Heart right ventricle (tissue), 16 donors: Measurements from ENCODE around the gene VANGL2. TPM values are rescaled to one million over a fixed set of nuclear protein-coding genes. Genes with fewer than 3 reads are reported as not detected.
A peak's percentile ranks its signal among the peaks of the same experiment; 100 is the strongest.

Experiments used
- ATAC-seq, 8 donors: fragments of 200-7000 bp; cut with Tn5 transposase; one replicate each; pipeline ENCODE4 v1.9.1; 2020; ENCODE audit warnings: mild to moderate bottlenecking in 8 of 8, moderate library complexity in 8 of 8, moderate number of reproducible peaks in 1 of 8
- DNase-seq, 2 donors: peaks; one replicate each; pipeline ENCODE4 v3.0.0-alpha.2; 2020
- H3K27ac ChIP-seq, 10 donors: fragments of 200-600 bp; sonication (generic) in 2 of 10; one replicate each; pipeline versions ENCODE4 v1.5.0 to v1.8.0; 2020 to 2022; ENCODE audit warnings: mild to moderate bottlenecking in 3 of 10
- H3K27me3 ChIP-seq, 7 donors: fragments of 200-600 bp; one replicate each; pipeline ENCODE4 v1.8.0; 2021 to 2022; ENCODE audit warnings: mild to moderate bottlenecking in 2 of 7
- H3K36me3 ChIP-seq, 9 donors: fragments of 200-600 bp; sonication (generic) in 1 of 9; one replicate each; pipeline versions ENCODE4 v1.5.0 to v1.8.0; 2020 to 2022; ENCODE audit warnings: mild to moderate bottlenecking in 2 of 9
- H3K4me1 ChIP-seq, 9 donors: fragments of 200-600 bp; sonication (generic) in 1 of 9; one replicate each; pipeline versions ENCODE4 v1.5.0 to v1.8.0; 2020 to 2022; ENCODE audit warnings: mild to moderate bottlenecking in 4 of 9
- H3K4me3 ChIP-seq, 10 donors: fragments of 200-600 bp; sonication (generic) in 2 of 10; one replicate each; pipeline versions ENCODE4 v1.5.0 to v1.8.0; 2020 to 2022; ENCODE audit warnings: mild to moderate bottlenecking in 7 of 10, moderate library complexity in 2 of 10
- H3K9me3 ChIP-seq, 11 donors: fragments of 200-600 bp in 10 of 11; sonication (generic) in 2 of 11; one replicate each; pipeline versions ENCODE4 v1.5.0 to v1.8.0; 2013 to 2022; ENCODE audit warnings: mild to moderate bottlenecking in 2 of 11, control low read depth in 1 of 11, moderate library complexity in 1 of 11
- WGBS, 2 donors: extraction: QIAGEN DNeasy Blood & Tissue Kit; methylation state at CpG; one replicate each; pipeline ENCODE4 v1.1.7; 2013; ENCODE audit warnings: inconsistent platforms in 1 of 2; 5-methylcytosine and 5-hydroxymethylcytosine counted together
- intact Hi-C, 10 donors: fragments of 100-400 bp; cut with DNase I; formaldehyde crosslinking; loops; one replicate each; pipeline versions ENCODE4 v1.11.1 to v1.14.2; 2022
- polyA plus RNA-seq, 2 donors: library from polyadenylated mRNA; stranded (reverse); fragments of 200-250 nt; gene quantifications; one replicate each; pipeline ENCODE4 v1.2.3, GENCODE V29; 2013
- total RNA-seq, 10 donors: library from RNA; stranded (reverse); fragmentation: NEBNext Ultra II Directional in 3 of 10; extraction: Animal tissue kit (Norgen Biotek cat#: 25700) in 3 of 10; gene quantifications; one replicate each; pipeline versions ENCODE4 v1.2.1 to v1.2.4, GENCODE V29; 2021 to 2023
- TF ChIP-seq, protein P1 (sequence below), 9 donors: fragments of 200-600 bp; sonication (generic) in 2 of 9; IDR thresholded peaks; one replicate each; pipeline versions ENCODE4 v1.5.0 to v1.8.0; 2021 to 2022; ENCODE audit warnings: antibody characterized with exemption in 9 of 9, mild to moderate bottlenecking in 5 of 9, moderate library complexity in 1 of 9
- donor health status: Arrhythmogenic right ventricular cardiomyopathy.
- donor health status: ischemic (EF 13 %, LVEDD 7.1; RV severe dilation, severe dysfunction).
- donor health status: healthy with polysubstance abuse.
- donor health status: DM: no; HTN: yes; CAD: no.
- donor health status: DM: no; HTN: no; CAD: no.
- donor health status: ischemic (EF 25% LVEDD 6.9; RV normal size, moderate dysfunction).
- donor health status: ischemic (EF 25% LVEDD 5.7; RV mildly dilated, moderate dysfunction).
- donor health status: healthy.
- donor health status: DM: yes; HTN: yes; CAD: no.
- donor health status: Ischemic cardiomyopathy.
- donor health status: ischemic (EF 35%, LVEDD 5.7; RV mildly dilated, moderate dysfunction).
- donor health status: nonischemic (EF 11% LVEDD 7.7; RV severe dilation, severe dysfunction).
- donor health status: DM: yes; HTN: yes; CAD: no.
- donor health status: PGD.
- donor health status: ischemic (EF 29% LVEDD 5.4; RV normal size, mild dysfunction).
- donor health status: nonischemic (EF 23%, LVEDD 6.1; RV moderate dilation, normal function).

VANGL2 gene
- total and polyA plus RNA-seq, 12 donors: 0.68 to 4.1 (median 1.9) TPM

DNA sequence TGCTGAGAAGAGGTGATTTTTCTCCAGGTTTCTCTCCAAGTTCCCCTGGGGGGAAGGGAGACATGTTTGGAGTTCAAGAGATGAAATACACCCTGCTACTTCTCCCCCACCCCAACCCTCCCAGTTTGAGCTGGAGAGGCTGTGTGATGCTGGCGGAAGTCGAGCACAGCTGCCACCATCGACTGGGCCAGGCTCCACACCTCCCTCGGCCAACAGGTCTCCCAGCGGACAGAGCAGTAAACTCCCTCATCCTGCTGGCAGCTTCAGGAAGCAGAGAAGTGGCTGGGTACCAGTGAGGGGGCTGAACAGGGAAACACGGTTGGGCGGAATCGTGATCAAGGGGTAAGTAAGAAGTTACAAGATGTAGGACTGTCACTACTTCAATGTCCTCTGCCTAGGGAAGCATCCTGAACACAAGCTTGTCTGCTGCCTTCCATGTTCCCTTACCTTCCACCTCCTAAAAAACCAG is 40.1 kb upstream of the VANGL2 start:
- Histone ChIP-seq H3K4me3 (no peak overlapping the region), H3K36me3 (peaks cover 0 to 60% (median 37%) of the 10 kb centered on the region in 9 donors), H3K27ac (no peak overlapping the region), H3K4me1 (no peaks in the 10 kb centered on the region), H3K27me3 (no peaks in the 10 kb centered on the region), H3K9me3 (no peaks in the 10 kb centered on the region)
- ATAC-seq (peak in 1 of 8 donors; percentile 13), DNase-seq (no peak)
- 77 to 86% methylated on average over 8 of the region's 8 CpGs for WGBS, 2 donors
- TF ChIP-seq, protein P1, sequence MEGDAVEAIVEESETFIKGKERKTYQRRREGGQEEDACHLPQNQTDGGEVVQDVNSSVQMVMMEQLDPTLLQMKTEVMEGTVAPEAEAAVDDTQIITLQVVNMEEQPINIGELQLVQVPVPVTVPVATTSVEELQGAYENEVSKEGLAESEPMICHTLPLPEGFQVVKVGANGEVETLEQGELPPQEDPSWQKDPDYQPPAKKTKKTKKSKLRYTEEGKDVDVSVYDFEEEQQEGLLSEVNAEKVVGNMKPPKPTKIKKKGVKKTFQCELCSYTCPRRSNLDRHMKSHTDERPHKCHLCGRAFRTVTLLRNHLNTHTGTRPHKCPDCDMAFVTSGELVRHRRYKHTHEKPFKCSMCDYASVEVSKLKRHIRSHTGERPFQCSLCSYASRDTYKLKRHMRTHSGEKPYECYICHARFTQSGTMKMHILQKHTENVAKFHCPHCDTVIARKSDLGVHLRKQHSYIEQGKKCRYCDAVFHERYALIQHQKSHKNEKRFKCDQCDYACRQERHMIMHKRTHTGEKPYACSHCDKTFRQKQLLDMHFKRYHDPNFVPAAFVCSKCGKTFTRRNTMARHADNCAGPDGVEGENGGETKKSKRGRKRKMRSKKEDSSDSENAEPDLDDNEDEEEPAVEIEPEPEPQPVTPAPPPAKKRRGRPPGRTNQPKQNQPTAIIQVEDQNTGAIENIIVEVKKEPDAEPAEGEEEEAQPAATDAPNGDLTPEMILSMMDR (IDR thresholded peaks at IDR 0.05): no peak
- intact Hi-C loops: no loop called here

DNA sequence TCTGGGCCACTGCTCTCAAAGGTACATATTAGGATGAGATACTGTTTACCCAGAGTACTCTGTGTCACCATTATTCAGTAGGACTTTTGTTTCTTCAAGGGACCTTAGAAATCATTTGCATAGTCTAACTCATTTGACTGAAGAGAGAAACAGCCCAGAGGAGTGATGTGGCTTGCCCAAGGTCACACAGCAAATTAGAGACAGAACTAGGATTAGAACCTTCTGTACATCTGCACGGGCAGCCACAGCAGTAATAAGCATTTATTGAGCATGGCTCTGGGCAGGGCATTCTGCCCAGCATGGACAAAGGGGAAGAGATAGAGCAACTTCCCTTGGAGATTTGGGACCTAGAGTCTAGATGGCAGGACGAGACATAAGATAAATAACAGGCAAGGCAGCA is 39.2 kb upstream of the VANGL2 start:
- Histone ChIP-seq H3K4me3 (no peak overlapping the region), H3K9me3 (no peaks in the 10 kb centered on the region), H3K27me3 (no peaks in the 10 kb centered on the region), H3K36me3 (peaks cover 0 to 51% (median 27%) of the 10 kb centered on the region in 9 donors), H3K4me1 (no peaks in the 10 kb centered on the region), H3K27ac (no peak overlapping the region)
- DNase-seq (no peak), ATAC-seq (no peak)
- 72 to 87% methylated on average over 2 of the region's 2 CpGs for WGBS, 2 donors
- TF ChIP-seq, protein P1 (IDR thresholded peaks at IDR 0.05): no peak
- intact Hi-C loops: no loop called here

DNA sequence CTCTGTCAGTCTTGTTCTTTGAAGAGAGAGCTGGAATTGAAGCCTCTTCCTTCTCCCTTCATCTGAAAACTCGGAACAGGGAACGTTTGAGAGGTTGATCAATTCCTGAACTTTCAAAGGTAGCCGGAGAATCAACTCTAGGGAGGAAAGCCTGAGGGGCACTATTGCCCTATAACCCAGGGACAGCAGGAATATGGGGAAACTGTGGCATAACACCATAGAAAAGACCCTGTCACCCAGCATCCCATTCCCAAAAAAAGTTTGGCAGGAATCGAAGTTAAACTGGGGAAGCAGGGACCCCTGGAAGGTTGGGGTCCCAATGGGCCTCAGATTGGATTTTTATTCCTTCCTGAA is 38.6 kb upstream of the VANGL2 start:
- ATAC-seq: no peak
- 77 to 81% methylated on average over 4 of the region's 4 CpGs for WGBS, 2 donors

DNA sequence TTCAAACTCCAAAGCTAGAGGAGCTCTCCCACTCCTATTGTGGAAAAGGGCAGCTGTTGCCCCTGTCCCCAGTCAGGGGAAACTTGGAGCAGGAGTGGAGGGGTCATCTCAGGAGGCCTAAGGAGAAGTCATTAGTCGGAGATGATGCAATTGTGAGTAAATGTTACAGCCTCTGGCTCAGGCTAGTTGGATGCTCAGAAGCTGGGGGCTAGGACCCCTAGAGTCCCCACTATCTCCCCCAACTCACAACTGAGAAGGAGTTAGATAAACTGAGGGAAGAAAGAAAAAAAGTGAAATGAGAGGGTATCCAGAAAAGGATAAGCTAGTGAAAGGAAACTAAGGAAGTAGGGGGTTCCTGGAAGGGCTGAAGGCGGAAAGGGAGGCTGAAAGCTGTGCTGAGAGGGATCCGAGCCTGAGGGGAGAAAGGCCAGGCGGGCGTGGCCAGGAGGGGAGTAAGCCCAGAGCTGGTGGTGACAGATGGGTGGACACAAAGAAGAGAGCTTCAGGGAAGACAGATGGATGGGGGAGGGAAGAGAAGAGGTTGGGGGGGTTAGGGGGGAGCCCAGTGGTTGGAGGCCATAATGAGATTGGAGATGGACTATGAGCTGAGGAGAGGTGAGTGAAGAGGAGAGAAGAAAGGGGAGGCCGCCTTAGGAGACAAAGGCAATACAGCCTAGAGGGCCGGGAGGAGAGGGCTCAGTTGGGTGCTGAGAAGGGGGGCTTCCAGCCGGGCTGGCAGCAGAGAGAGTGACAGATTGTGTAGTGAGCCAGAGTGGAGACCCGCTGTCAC is 38.0 kb upstream of the VANGL2 start:
- DNase-seq: no peak
- no peak overlapping the region for H3K4me3 ChIP-seq
- intact Hi-C loops: no loop called here
- 63 to 74% methylated on average over 9 of the region's 9 CpGs for WGBS, 2 donors
- TF ChIP-seq, protein P1 (IDR thresholded peaks at IDR 0.05): no peak
- no peaks in the 10 kb centered on the region for H3K27me3 ChIP-seq
- ATAC-seq: no peak
- peaks cover 0 to 39% (median 16%) of the 10 kb centered on the region in 9 donors for H3K36me3 ChIP-seq
- H3K9me3 ChIP-seq: no peaks in the 10 kb centered on the region
- no peaks in the 10 kb centered on the region for H3K4me1 ChIP-seq
- no peak overlapping the region for H3K27ac ChIP-seq

More for the DNA sequence above, 38.6 kb upstream of the VANGL2 start:
- no peaks in the 10 kb centered on the region for H3K9me3 ChIP-seq
- TF ChIP-seq, protein P1 (IDR thresholded peaks at IDR 0.05): no peak
- H3K4me1 ChIP-seq: no peaks in the 10 kb centered on the region
- H3K36me3 ChIP-seq: peaks cover 0 to 45% (median 21%) of the 10 kb centered on the region in 9 donors
- intact Hi-C loops: no loop called here
- DNase-seq: no peak
- no peak overlapping the region for H3K4me3 ChIP-seq
- H3K27me3 ChIP-seq: no peaks in the 10 kb centered on the region
- no peak overlapping the region for H3K27ac ChIP-seq
